ENCODE measurements around the gene COG2.

DNA sequence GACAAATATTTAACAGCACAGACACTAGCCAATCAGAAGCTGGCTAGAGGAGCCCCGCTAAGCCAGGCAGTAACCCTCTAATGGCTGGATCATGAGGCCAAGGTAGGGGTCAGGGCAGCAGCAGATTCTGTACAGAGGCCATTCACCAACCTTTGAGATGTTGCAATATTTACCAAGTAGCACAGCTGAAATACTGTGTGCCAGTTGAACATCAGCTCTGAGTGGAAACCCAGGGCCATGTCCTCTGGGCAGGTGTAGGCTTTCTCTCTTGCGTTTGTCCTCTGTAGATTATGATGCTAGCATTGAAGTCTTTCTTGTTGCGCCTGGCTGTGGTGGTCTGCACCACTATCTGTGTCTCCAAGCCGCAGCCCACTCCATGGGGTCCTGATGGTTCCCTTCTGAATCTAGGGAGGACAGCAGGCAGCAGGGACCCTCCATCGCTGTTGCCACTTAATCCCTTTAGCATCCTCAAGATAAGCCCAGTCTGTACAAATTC, 2.5 kb upstream of the COG2 start:
- TF ChIP-seq, protein P1, sequence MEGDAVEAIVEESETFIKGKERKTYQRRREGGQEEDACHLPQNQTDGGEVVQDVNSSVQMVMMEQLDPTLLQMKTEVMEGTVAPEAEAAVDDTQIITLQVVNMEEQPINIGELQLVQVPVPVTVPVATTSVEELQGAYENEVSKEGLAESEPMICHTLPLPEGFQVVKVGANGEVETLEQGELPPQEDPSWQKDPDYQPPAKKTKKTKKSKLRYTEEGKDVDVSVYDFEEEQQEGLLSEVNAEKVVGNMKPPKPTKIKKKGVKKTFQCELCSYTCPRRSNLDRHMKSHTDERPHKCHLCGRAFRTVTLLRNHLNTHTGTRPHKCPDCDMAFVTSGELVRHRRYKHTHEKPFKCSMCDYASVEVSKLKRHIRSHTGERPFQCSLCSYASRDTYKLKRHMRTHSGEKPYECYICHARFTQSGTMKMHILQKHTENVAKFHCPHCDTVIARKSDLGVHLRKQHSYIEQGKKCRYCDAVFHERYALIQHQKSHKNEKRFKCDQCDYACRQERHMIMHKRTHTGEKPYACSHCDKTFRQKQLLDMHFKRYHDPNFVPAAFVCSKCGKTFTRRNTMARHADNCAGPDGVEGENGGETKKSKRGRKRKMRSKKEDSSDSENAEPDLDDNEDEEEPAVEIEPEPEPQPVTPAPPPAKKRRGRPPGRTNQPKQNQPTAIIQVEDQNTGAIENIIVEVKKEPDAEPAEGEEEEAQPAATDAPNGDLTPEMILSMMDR (tag by site-specific recombination; IDR thresholded peaks at IDR 0.05), result no peak
- TF ChIP-seq ZBTB8A (tag by site-specific recombination; IDR thresholded peaks at IDR 0.05) (no peak), ZNF701 (tag by site-specific recombination; IDR thresholded peaks at IDR 0.05) (no peak), ZNF664 (tag by site-specific recombination; IDR thresholded peaks at IDR 0.05) (no peak), KLF10 (tag by site-specific recombination; IDR thresholded peaks at IDR 0.05) (no peak), ZBTB17 (tag by site-specific recombination; IDR thresholded peaks at IDR 0.05) (no peak)
